Activated naive CD8-positive, alpha-beta T cell treated with anti-CD3 and anti-CD28 coated beads, Interleukin-2, amount 50 U/mL, for 16 hours (primary cell): ENCODE measurements around the gene FNBP1.

Experiments
- DNase-seq: peaks from one replicate; pipeline ENCODE4 v3.0.0-alpha.2; 2020; ENCODE audit warnings: low read depth, low spot score

Gene FNBP1

GRCh38 chr9:130045725-130046450, 2.9 kb upstream of the FNBP1 start:
- DNase-seq = no peak

- DNase-seq = no peak
Measured at GRCh38 chr9:130043654-130044623, 950 bp upstream of the FNBP1 start.

- no peak for DNase-seq
Measured at GRCh38 chr9:130042406-130042884, 544 bp downstream of the FNBP1 start.

- DNase-seq = no peak
Measured at GRCh38 chr9:130041648-130042405, 1.2 kb downstream of the FNBP1 start.

GRCh38 chr9:130040984-130041647, 1.9 kb downstream of the FNBP1 start:
- no peak for DNase-seq

- no peak for DNase-seq
Measured at GRCh38 chr9:130039528-130040147, 3.4 kb downstream of the FNBP1 start.

- DNase-seq = no peak
Measured at GRCh38 chr9:130036099-130036498, 6.9 kb downstream of the FNBP1 start.

- no peak for DNase-seq
Measured at GRCh38 chr9:130034570-130034969, 8.4 kb downstream of the FNBP1 start.

GRCh38 chr9:130030651-130031127, 12.3 kb downstream of the FNBP1 start:
- DNase-seq = no peak

GRCh38 chr9:130029223-130029973, 13.6 kb downstream of the FNBP1 start:
- no peak for DNase-seq

- DNase-seq = no peak
Measured at GRCh38 chr9:130028493-130029222, 14.3 kb downstream of the FNBP1 start.

- no peak for DNase-seq
Measured at GRCh38 chr9:130027533-130028365, 15.2 kb downstream of the FNBP1 start.

GRCh38 chr9:130026583-130027340, 16.2 kb downstream of the FNBP1 start:
- DNase-seq = no peak

- no peak for DNase-seq
Measured at GRCh38 chr9:130024597-130024994, 18.4 kb downstream of the FNBP1 start.

GRCh38 chr9:130023994-130024596, 18.9 kb downstream of the FNBP1 start:
- no peak for DNase-seq

- DNase-seq = no peak
Measured at GRCh38 chr9:130023144-130023787, 19.7 kb downstream of the FNBP1 start.
